Right lobe of liver (tissue), 4 donors: ENCODE results near the gene FADS3.

Experiments
- CTCF ChIP-seq, 4 donors: fragments of 200-600 bp in 3 of 4; fragments of 450-650 bp in 1 of 4; IDR thresholded peaks; one replicate each; pipeline versions ENCODE4 v1.5.1 to v1.8.0; 2016 to 2022; ENCODE audit warnings: antibody characterized with exemption in 4 of 4, mild to moderate bottlenecking in 2 of 4
- POLR2A ChIP-seq: fragments of 450-650 bp; IDR thresholded peaks from one replicate; pipeline ENCODE4 v1.6.1; 2017; ENCODE audit warnings: antibody characterized with exemption, mild to moderate bottlenecking
- donor health status: DM: no; HTN: no; CAD: no.
- donor health status: DM: no; HTN: no; CAD: no.
- donor health status: DM: no; HTN: yes; CAD: no.

- TF ChIP-seq CTCF (IDR thresholded peaks at IDR 0.05) (no peak), POLR2A (no peak)
Measured at GRCh38 chr11:61862714-61863547, 28.4 kb downstream of the FADS3 start.
